H1 (cell line): ENCODE measurements around the gene UTS2B. TPM values are rescaled to one million over a fixed set of nuclear protein-coding genes. Genes with fewer than 3 reads are reported as not detected.

Experiments
- ASH2L ChIP-seq: fragments of 200-600, 300-600 bp; sonication (generic); IDR thresholded peaks from one replicate; pipeline ENCODE4 v1.7.1; 2017; ENCODE audit warnings: low read length
- BCL11A ChIP-seq, 2 experiments: IDR thresholded peaks; one replicate each; pipeline ENCODE4 v1.6.1; 2011; ENCODE audit warnings: low read depth in 2 of 2, low read length in 2 of 2, mild to moderate bottlenecking in 2 of 2
- CBX5 ChIP-seq: fragments of 300-800, 300-1000 bp; sonication (generic); IDR thresholded peaks from 2 replicates; pipeline ENCODE4 v1.7.1; 2016; ENCODE audit warnings: antibody characterized with exemption, low read length, low read depth
- CHD1 ChIP-seq: IDR thresholded peaks from 2 replicates; pipeline ENCODE4 v1.6.1; 2012; ENCODE audit warnings: low read depth, low read length, improper control_type of control experiment
- EGR1 ChIP-seq: IDR thresholded peaks from 2 replicates; pipeline ENCODE4 v1.6.1; 2011; ENCODE audit warnings: low read depth, low read length, borderline replicate concordance
- EP300 ChIP-seq, 2 experiments: IDR thresholded peaks; 1 replicate in 1 of 2; 2 replicates in 1 of 2; pipeline ENCODE4 v1.6.1; 2011 to 2012; ENCODE audit warnings: low read depth in 2 of 2, low read length in 2 of 2, mild to moderate bottlenecking in 2 of 2, borderline replicate concordance in 1 of 2, inconsistent platforms in 1 of 2, moderate library complexity in 1 of 2
- GABPA ChIP-seq: IDR thresholded peaks from 2 replicates; pipeline ENCODE4 v1.6.1; 2011; ENCODE audit warnings: mild to moderate bottlenecking, low read length, moderate library complexity, borderline replicate concordance; ENCODE audit not compliant: insufficient read depth
- GTF2F1 ChIP-seq: IDR thresholded peaks from 2 replicates; pipeline ENCODE4 v1.6.1; 2012; ENCODE audit warnings: low read depth, low read length, improper control_type of control experiment, borderline replicate concordance
- HDAC6 ChIP-seq: IDR thresholded peaks from one replicate; pipeline ENCODE4 v1.7.1; 2012; ENCODE audit warnings: low read depth, mild to moderate bottlenecking, inconsistent platforms, low read length, moderate library complexity
- KDM1A ChIP-seq: fragments of 200-600, 300-600 bp; sonication (generic); IDR thresholded peaks from 2 replicates; pipeline ENCODE4 v1.7.1; 2016; ENCODE audit warnings: mild to moderate bottlenecking, low read length, borderline replicate concordance
- KDM4A ChIP-seq: IDR thresholded peaks from one replicate; pipeline ENCODE4 v1.7.1; 2012; ENCODE audit warnings: low read depth, mild to moderate bottlenecking, moderate library complexity, low read length, inconsistent platforms; ENCODE audit not compliant: severe bottlenecking
- PHF8 ChIP-seq: fragments of 200-600 bp; sonication (generic); conservative IDR thresholded peaks from 2 replicates; pipeline ENCODE4 v1.7.1; 2012; ENCODE audit warnings: low read depth, mild to moderate bottlenecking, inconsistent platforms, low read length, moderate library complexity
- POLR2A ChIP-seq, 2 experiments: IDR thresholded peaks; 1 replicate in 1 of 2; 2 replicates in 1 of 2; pipeline ENCODE4 v1.6.1; 2011; ENCODE audit warnings: low read depth in 2 of 2, low read length in 2 of 2, mild to moderate bottlenecking in 2 of 2; ENCODE audit errors: control extremely low read depth in 1 of 2
- POU5F1 ChIP-seq: IDR thresholded peaks from 2 replicates; pipeline ENCODE4 v1.6.1; 2011; ENCODE audit warnings: low read depth, mild to moderate bottlenecking, low read length, moderate library complexity
- RNF2 ChIP-seq: fragments of 200-900, 300-1000 bp; sonication (generic); IDR thresholded peaks from 2 replicates; pipeline ENCODE4 v1.7.1; 2016; ENCODE audit warnings: borderline replicate concordance, low read depth, mild to moderate bottlenecking, antibody characterized with exemption, low read length; ENCODE audit not compliant: poor library complexity, severe bottlenecking; ENCODE audit errors: missing control alignments
- RXRA ChIP-seq: IDR thresholded peaks from 2 replicates; pipeline ENCODE4 v1.6.1; 2011; ENCODE audit warnings: low read depth, mild to moderate bottlenecking, low read length, moderate library complexity; ENCODE audit not compliant: insufficient read depth
- SIN3A ChIP-seq, 2 experiments: IDR thresholded peaks in 1 of 2; conservative IDR thresholded peaks in 1 of 2; 2 replicates each; pipeline ENCODE4 v1.6.1; 2011 to 2012; ENCODE audit warnings: low read length in 2 of 2, improper control_type of control experiment in 1 of 2, low read depth in 1 of 2, mild to moderate bottlenecking in 1 of 2
- SIRT6 ChIP-seq: IDR thresholded peaks from one replicate; pipeline ENCODE4 v1.7.1; 2012; ENCODE audit warnings: low read length, inconsistent platforms
- SP2 ChIP-seq: IDR thresholded peaks from 2 replicates; pipeline ENCODE4 v1.6.1; 2012; ENCODE audit warnings: mild to moderate bottlenecking, low read length, inconsistent platforms
- SP4 ChIP-seq: IDR thresholded peaks from 2 replicates; pipeline ENCODE4 v1.6.1; 2012; ENCODE audit warnings: low read length, inconsistent platforms
- SUZ12 ChIP-seq: fragments of 200-600 bp; sonication (generic); IDR thresholded peaks from 2 replicates; pipeline ENCODE4 v1.6.1; 2012; ENCODE audit warnings: mild to moderate bottlenecking, inconsistent platforms, low read length, moderate library complexity, mixed read lengths
- TAF1 ChIP-seq: IDR thresholded peaks from 2 replicates; pipeline ENCODE4 v1.6.1; 2011; ENCODE audit warnings: mild to moderate bottlenecking, low read depth, low read length
- TAF7 ChIP-seq: optimal IDR thresholded peaks from 2 replicates; pipeline ENCODE3; 2011; ENCODE audit warnings: low read depth, mild to moderate bottlenecking, inconsistent platforms, low read length, moderate library complexity, borderline replicate concordance
- TCF12 ChIP-seq: IDR thresholded peaks from 2 replicates; pipeline ENCODE4 v1.6.1; 2011; ENCODE audit warnings: low read depth, mild to moderate bottlenecking, low read length
- YY1 ChIP-seq: IDR thresholded peaks from 2 replicates; pipeline ENCODE4 v1.6.1; 2011; ENCODE audit warnings: low read depth, mild to moderate bottlenecking, low read length
- polyA plus RNA-seq, 7 experiments: library from polyadenylated mRNA; depleted of rRNA in 3 of 7; stranded (reverse) in 5 of 7; unstranded in 2 of 7; fragments of >200 nt in 5 of 7; fragments of 200-250 nt in 2 of 7; gene quantifications; 1 replicate in 5 of 7; 2 replicates in 1 of 7; 4 replicates in 1 of 7; pipeline versions ENCODE4 v1.2.1 to v1.2.3, GENCODE V29; 2011 to 2013; ENCODE audit warnings: missing spikeins in 2 of 7, mixed read lengths in 2 of 7
- total RNA-seq: library from RNA; stranded (reverse); fragmentation: NEBNext Ultra II Directional; extraction: Animal tissue kit (Norgen Biotek cat#: 25700); gene quantifications from 2 replicates; pipeline ENCODE4 v1.2.1, GENCODE V29; 2021

Gene UTS2B
- total and polyA plus RNA-seq, 2 of the 8 experiments (the other 6 are each of a cell fraction or from before 2014, with no cell fraction given), result not detected

DNA sequence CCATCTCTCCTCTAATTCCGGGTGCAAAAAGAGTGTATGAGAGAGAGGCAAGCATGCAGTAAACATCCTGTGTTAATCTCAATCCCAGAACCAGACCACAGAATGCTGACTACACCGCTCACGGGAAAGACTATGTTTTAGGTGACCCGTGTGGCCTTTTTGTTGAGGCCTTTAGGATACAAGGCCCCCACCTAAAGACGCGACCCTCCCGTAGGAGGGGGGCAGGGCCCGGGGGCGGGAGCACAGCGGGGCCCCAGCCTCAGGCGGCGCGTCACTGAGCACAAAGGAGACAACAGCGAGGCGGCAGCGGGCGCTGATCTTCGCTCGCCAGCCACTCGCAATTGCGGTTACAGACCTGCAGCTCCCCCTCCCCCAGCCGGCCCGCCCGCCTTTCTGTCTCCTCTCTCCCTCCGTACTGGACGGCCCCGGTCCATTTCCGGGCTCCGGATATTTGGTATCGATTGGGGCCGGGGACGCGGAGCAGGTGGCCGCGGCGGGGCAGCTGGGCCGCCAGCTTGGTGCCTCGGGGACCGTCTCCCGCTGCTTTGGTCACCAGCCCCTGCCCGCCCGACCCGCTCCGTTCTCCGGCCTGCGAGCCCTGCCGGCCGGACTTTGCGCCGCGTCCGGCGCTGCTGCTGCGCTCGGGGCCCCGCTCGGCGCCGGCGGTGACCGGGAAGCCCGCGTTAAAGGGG lies 1.2 kb downstream of the UTS2B start, which contains the start of gene CCDC50 (continued):
- TF ChIP-seq GTF2F1, result no peak
- no peak for TF ChIP-seq SP4
- peak; percentile 49 for TF ChIP-seq TAF7
- no peak for TF ChIP-seq SUZ12
- TF ChIP-seq POU5F1, result no peak
- TF ChIP-seq CBX5, result no peak
- TF ChIP-seq GABPA, result no peak
- TF ChIP-seq RNF2, result no peak
- TF ChIP-seq BCL11A (IDR thresholded peaks at IDR 0.05; ENCODE audit: low read depth in 2 of 2, low read length in 2 of 2), result no peak
- peak; percentile 94 for TF ChIP-seq ASH2L
- no peak for TF ChIP-seq RXRA
- no peak for TF ChIP-seq KDM1A
- TF ChIP-seq YY1, result no peak
- peak; percentile 68; the same call in 1 of the 2 replicates for TF ChIP-seq TAF1
- TF ChIP-seq CHD1, result no peak
- TF ChIP-seq KDM4A, result peak; percentile 90
- no peak for TF ChIP-seq SP2
- TF ChIP-seq HDAC6, result no peak
- TF ChIP-seq TCF12, result 0 out of 2 replicates have a peak, but pooled peaks have one; percentile 64
- TF ChIP-seq EGR1, result peak; percentile 58; the same call in 1 of the 2 replicates
- TF ChIP-seq SIN3A (conservative IDR thresholded peaks at IDR 0.05 in 1 of 2, IDR thresholded peaks at IDR 0.05 in 1 of 2; ENCODE audit: low read depth in 1 of 2, low read length in 2 of 2), result no peak
- 0 out of 3 replicates have a peak, but pooled peaks of 1 of the 2 experiments have one; percentile 26 for TF ChIP-seq EP300 (IDR thresholded peaks at IDR 0.05; ENCODE audit: borderline replicate concordance in 1 of 2, low read depth in 2 of 2, low read length in 2 of 2)
- peak; percentile 57 for TF ChIP-seq PHF8
- peak in 1 of 2 experiments; percentile 29; a peak in 1 of 3 replicates for TF ChIP-seq POLR2A (IDR thresholded peaks at IDR 0.05; ENCODE audit: control extremely low read depth in 1 of 2, low read depth in 2 of 2, low read length in 2 of 2)
- no peak for TF ChIP-seq SIRT6
